ENCODE measurements around the gene FBXO38.
"Not testable (repeated sequence)": the region's sequence is repeated elsewhere in the genome, so short reads cannot be mapped to it uniquely, and the experiment has no call there.

The FBXO38 gene

DNA sequence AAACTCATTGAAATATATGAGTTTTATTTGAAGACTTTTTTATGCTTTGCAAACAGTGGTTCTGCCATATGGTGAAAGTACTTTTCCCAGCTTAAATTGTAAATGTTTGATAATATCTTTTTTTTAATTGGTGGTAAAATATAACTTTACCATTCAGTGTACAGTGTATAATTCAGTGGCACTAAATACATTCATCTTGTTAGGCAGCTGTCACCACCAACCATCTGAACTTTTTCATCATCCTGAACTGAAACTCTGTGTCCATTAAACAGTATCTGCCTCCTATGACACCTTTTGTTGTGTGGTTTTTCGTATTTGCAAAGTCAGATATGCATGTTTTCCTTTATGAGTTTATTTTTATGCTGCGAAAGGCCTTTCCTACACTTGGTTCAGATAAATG is 45.1 kb downstream of the FBXO38 start:
- DNase-seq: no peak

DNA sequence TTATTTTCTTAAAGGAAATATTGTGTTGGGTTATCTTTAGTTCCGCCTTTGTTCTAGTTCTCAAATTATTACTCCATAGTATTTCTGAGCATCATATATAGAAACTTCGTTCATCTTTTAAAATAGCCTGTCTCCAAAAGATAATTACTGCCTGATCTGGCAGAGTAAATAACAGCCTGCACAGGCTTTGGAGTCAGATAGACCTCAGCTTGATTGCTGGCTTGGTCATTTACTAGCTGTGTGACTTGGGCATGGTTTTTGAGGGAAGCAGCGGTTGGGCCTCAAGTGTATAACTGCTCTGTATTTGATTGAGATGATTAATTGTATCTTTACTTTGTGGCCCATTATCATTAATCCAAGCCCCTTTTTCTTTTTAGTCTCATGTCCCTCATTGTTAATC is 50.1 kb downstream of the FBXO38 start:
- no peak for DNase-seq

DNA sequence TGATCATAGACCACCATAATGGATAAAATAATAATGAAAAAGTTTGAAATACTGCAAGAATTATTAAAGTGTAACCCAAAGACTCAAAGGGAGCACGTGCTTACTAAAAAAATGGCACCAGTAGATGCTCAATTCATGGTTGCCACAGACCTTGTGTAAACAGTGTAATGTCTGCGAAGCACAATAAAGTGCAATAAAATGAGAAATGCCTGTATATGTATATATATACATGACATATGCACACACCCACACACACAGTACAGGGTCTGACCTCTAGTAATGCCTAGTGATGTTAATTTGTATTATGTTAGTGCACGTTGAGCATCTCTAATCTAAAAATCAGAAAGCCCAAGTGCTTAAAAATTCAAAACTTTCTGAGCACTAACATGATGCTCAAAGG is 52.3 kb downstream of the FBXO38 start:
- DNase-seq: no peak

DNA sequence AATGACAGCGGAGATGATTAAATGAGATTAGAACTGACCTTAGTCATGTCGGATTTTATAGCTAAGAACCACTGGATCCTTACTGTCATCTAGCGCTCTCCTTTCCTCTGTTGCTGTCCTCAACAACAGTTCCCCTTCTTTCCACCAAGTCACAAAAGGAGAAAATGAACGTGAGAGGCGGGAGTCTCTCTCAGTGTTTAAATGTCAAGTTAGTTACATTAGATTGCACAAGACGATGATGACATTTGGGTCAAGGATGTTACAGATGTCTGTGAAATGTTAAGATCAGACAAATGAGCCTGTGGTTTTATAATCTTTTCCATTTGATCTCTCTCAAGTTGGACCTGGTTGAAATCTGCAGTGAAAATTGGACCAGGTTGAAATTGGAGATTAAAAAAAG is 53.5 kb downstream of the FBXO38 start:
- no peak for DNase-seq

- no peak for DNase-seq
Observed at GRCh38 chr5:148438933-148439332, 55.2 kb downstream of the FBXO38 start.

DNA sequence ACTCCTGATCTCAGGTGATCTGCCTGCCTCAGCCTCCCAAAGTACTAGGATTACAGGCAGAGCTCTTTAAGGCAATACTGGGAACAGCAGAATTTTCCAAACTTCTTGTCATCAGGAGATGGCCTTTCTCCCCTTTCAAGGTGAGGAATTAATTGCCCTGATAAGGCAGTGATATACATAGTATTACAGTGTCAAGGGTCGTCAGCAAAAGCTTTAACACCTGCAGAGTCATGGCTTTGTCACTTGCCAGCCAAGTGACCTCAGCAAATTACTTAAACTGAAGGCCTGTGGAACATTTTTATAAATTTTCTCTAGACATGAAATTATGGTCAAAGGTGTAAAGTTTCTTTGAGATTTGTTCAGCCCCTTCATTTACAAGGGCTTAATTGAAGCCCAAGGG is 59.5 kb downstream of the FBXO38 start:
- DNase-seq: no peak

- peak; percentile 41 for DNase-seq
Observed at GRCh38 chr5:148443998-148444397, 60.2 kb downstream of the FBXO38 start.

- no peak for DNase-seq
Observed at GRCh38 chr5:148445578-148445977, 61.8 kb downstream of the FBXO38 start.

GRCh38 chr5:148446611-148447010 is 62.9 kb downstream of the FBXO38 start:
- DNase-seq: no peak

DNA sequence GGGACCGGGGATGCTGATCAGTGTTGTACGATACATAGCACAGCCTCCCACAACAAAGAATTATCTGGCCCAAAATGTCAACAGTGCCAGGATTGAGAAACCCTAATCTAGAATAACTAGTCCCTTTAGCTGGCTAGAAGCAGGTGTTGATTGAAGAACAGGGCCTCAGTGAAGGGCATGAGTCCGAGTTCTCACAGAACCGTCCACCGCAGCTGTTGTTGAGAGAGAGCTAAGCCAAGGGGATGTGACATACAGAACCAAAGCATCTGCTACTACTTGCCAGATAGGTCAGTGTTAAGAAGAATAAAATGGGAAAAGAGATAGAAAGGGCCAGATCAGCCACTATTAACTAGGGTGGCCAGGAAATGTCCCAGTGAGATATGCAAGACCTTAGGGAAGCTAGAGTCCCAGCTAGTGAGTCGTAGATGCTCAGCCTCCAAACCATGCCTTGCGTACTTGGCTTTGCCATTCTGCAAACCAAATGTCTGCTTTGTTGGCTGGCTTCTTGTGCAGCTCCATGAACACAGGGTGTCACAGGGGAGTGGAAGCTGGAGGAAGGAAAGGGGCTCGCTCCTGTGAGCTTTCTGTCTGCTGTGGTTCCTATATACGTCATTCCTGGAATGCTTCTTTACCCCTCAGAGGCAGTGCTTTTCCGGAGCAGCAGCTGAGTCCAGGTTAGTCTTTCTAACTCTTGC is 68.9 kb downstream of the FBXO38 start:
- DNase-seq: no peak

DNA sequence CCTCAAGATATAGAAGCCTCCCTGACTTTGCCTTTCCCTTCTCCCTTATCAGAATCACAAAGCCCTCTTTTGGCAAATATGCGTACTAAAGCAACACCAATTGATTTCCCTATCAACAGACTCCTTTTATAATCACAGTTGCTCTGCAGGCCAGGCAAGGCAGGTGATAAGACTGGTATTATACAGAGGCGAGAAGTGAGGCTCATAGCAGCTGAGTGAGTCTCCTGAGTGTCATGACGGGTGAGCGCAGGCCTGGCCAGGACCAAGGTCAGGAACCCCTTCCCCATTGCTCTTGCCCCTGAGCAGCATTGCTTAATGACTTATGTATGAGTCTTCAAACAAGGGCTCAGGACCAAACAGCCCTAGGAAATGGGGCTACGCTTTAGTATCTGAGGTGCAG is 70.8 kb downstream of the FBXO38 start:
- no peak for DNase-seq

GRCh38 chr5:148455185-148455584 is 71.4 kb downstream of the FBXO38 start:
- DNase-seq: no peak

GRCh38 chr5:148457183-148457620 is 73.4 kb downstream of the FBXO38 start:
- DNase-seq: no peak

DNA sequence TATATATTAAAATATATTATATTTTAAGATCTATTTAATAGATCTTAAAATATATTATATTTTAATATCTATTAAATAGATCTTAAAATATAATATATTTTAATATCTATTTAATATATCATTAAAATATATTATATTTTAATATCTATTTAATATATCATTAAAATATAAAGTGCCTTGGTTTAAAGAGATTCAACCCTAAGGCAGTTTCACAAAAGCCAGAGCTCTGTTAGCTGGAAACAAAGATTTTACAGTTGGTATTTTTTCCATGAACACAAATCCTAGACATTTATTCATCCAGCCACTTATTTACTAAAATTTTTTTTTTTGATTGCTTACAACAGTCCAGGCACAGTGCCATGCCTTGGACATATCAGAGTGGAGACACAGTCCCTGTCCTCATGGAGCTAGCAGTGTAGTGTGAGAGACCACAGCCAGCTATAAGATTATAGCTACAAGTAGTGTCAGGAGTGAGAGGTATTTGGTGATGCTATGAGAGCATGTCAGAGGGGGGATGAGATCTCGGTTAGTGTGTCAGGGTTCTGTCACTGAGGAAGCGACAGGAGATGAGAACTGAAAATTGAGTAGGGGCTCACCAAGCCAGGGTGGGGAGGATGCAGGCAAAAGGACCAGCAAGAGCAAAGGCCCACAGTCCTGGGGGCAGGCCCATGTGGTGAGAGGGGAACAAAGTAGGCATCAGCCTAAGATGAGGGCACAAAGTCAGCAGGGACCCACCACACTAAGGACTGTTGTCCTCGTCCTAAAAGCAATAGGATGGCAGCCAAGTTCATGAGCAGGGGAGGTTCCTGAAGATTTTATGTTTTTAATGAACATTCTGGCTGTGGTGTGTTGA is 74.5 kb downstream of the FBXO38 start:
- no peak for DNase-seq

- DNase-seq: no peak
Observed at GRCh38 chr5:148459669-148460068, 75.9 kb downstream of the FBXO38 start.

- DNase-seq: no peak
Observed at GRCh38 chr5:148465381-148466235, 81.8 kb downstream of the FBXO38 start.

DNA sequence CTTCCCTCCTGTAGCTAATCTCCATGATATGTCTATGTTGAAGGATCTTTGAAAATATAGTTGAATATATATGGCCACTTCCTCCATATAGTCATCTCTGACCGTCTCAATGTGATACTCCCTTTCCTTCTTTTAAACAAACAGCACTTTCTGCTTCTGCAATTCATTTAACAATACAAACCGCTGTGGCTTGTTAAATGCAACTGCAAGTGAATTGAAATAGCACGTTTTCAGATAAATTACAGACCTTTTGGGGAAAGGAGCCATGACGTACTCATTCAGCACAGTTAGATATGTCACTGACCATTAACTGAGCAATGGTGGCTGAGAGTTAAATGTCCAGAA is 82.5 kb downstream of the FBXO38 start:
- DNase-seq: no peak

DNA sequence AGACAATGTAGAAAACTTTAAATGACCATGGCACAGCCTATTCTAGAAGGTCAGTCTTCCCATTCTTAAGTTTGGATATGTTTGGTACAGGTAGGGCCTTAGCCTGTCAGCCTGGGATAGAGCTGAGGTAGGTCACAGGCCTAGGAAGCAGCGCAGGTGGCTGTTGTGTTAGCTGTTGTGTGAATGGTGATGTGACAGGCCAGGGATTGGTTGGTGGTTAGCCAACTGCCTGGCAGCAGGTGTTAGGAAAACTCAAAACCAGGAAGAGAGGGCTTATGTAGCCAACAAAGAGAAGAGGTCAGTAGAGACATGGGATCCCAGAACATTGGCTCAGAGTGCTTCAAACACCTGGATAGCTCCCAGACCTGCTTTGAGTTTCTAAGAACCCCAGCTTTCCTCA is 84.2 kb downstream of the FBXO38 start:
- DNase-seq: no peak

GRCh38 chr5:148468746-148469145 is 85.0 kb downstream of the FBXO38 start:
- not testable (repeated sequence) for DNase-seq

DNA sequence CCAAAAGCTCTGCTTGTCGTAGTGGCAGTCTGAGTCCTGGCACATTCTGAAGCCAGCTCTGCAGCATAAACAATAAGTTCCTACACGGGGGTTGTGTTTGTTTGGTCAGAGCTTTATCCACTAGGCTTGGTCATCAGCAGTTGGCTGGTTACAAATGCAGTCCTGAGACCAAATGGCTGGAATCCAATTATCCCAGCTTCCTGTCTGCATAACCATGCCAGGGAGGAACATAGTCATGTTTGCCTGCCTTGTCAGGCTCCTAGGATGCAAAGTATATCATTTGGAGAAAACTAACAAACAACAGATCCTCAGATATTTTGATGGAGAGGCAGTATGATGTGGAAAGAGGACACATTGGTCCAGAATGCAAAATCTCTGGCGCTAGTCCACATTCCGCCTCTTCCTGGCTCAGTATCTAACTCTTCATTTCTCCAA is 85.8 kb downstream of the FBXO38 start:
- no peak for DNase-seq

- no peak for DNase-seq
Observed at GRCh38 chr5:148471379-148471778, 87.6 kb downstream of the FBXO38 start.

- DNase-seq: no peak
Observed at GRCh38 chr5:148474025-148474511, 90.3 kb downstream of the FBXO38 start.

GRCh38 chr5:148476302-148476701 is 92.5 kb downstream of the FBXO38 start:
- DNase-seq: no peak
